Retinal pigment epithelial cell (primary cell): ENCODE results near the gene CDK10.

Experiments
- DNase-seq: peaks from one replicate; pipeline ENCODE4 v3.0.0-alpha.2; 2010; ENCODE audit warnings: low read depth
- H3K4me3 ChIP-seq: 2 replicates; pipeline ENCODE4 v1.5.1; 2011; ENCODE audit warnings: mild to moderate bottlenecking, low read length, control low read depth, moderate library complexity
- TF ChIP-seq, protein P1 (sequence below): conservative IDR thresholded peaks from 2 replicates; pipeline ENCODE4 v1.5.1; 2011; ENCODE audit warnings: low read depth, low read length, control low read depth, inconsistent platforms

CDK10 gene

GRCh38 chr16:89733322-89733721 lies 46.8 kb downstream of the CDK10 start:
- no peak for DNase-seq
- TF ChIP-seq, protein P1, sequence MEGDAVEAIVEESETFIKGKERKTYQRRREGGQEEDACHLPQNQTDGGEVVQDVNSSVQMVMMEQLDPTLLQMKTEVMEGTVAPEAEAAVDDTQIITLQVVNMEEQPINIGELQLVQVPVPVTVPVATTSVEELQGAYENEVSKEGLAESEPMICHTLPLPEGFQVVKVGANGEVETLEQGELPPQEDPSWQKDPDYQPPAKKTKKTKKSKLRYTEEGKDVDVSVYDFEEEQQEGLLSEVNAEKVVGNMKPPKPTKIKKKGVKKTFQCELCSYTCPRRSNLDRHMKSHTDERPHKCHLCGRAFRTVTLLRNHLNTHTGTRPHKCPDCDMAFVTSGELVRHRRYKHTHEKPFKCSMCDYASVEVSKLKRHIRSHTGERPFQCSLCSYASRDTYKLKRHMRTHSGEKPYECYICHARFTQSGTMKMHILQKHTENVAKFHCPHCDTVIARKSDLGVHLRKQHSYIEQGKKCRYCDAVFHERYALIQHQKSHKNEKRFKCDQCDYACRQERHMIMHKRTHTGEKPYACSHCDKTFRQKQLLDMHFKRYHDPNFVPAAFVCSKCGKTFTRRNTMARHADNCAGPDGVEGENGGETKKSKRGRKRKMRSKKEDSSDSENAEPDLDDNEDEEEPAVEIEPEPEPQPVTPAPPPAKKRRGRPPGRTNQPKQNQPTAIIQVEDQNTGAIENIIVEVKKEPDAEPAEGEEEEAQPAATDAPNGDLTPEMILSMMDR = no peak
- no peak overlapping the region for H3K4me3 ChIP-seq

- TF ChIP-seq, protein P1 = no peak
- no peak for DNase-seq
- no peak overlapping the region for H3K4me3 ChIP-seq
Measured at GRCh38 chr16:89733792-89734191, 47.3 kb downstream of the CDK10 start.

DNA sequence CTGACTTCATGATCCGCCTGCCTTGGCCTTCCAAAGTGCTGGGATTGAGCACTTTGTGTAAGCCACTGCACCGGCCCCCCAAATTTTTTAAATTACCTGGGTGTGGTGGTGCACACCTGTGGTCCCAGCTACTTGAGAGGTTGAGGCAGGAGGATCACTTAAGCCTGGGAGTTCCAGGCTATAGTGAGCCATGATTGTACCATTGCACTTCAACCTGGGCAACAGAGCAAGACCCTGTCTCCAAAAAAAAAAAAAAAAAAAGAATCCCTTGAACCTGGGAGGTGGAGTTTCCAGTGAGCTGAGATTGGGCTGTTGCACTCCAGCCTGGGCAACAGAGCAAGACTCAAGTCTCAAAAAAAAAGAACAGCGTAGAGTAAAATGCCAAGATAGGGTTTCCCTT lies 50.1 kb downstream of the CDK10 start:
- H3K4me3 ChIP-seq = no peak overlapping the region
- TF ChIP-seq, protein P1 = no peak
- DNase-seq = no peak

GRCh38 chr16:89737341-89738071 lies 51.0 kb downstream of the CDK10 start:
- H3K4me3 ChIP-seq = no peak overlapping the region
- TF ChIP-seq, protein P1 = no peak
- no peak for DNase-seq

GRCh38 chr16:89738072-89738377 lies 51.5 kb downstream of the CDK10 start:
- no peak for DNase-seq
- TF ChIP-seq, protein P1 = no peak
- H3K4me3 ChIP-seq = no peak overlapping the region

DNA sequence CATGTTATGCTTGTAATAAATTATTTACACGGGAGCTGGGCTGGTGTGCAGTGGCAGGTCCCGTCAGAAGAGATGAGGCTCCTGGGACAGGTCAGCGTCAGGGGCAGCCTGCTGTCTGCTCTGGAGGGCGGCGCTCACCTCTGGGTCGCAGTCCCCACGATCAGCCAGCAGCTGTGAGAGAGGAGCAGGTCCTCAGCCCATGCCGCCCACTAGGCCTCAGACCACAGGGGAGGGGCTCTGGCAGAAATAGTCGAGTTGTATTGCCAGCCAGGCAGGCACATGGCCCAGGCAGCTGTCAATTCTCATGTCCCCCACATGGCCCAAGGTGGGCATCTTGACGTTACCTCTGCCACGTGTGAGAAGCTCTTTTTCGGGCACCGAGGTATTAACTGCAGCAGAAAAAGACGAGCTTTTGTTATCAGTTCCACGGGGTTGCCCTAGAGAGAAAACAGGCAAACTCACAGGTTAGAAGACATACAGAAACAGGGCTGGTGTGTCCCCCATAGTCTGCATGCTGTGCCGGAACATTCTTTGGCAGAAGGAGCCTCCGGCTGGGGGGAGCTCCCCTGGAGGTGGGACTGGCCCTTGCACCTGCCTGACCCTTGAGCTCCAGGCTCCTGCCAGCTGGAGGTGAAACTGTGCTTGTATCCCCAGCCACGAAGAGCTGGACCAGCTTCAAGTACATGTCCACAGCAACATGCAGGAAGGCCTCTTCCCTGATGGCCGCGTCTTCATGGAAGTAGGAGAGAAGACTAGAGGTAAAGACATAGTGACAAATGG lies 52.2 kb downstream of the CDK10 start:
- no peak for DNase-seq
- H3K4me3 ChIP-seq = no peak overlapping the region
- TF ChIP-seq, protein P1 = no peak

DNA sequence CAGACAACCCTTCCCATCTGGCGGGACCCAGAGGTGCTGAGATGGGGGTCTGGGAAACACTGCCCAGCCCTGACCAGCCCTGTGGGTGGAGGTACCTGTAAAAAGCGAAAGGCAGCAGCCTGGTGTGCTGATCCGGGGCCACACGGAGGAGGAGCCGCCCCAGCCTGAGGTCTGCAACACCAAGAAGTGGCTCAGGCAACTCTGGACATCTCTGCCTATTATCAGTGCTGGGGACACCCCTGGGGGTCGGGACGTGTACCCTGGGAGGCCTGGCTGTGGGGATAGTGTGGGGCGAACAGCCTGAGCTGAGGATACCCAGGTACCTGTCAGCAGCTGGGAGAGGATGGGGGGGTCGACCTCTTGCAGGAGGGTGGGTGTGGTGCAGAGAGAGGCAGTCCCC lies 52.9 kb downstream of the CDK10 start:
- TF ChIP-seq, protein P1 = no peak
- no peak overlapping the region for H3K4me3 ChIP-seq
- DNase-seq = no peak
